Endodermal cell (in vitro differentiated cells): Measurements from ENCODE around the gene KARS1. TPM values are rescaled to one million over a fixed set of nuclear protein-coding genes. Genes with fewer than 3 reads are reported as not detected.

Source experiments
- DNase-seq: peaks from one replicate; pipeline ENCODE4 v3.0.0-alpha.2; 2017
- H3K27ac ChIP-seq: 2 replicates; pipeline ENCODE4 v1.5.1; 2013; ENCODE audit warnings: mild to moderate bottlenecking, low read depth, low read length, moderate library complexity
- H3K27me3 ChIP-seq: 2 replicates; pipeline ENCODE4 v1.6.1; 2013; ENCODE audit warnings: mild to moderate bottlenecking, low read length, moderate library complexity; ENCODE audit not compliant: insufficient read depth, control insufficient read depth, poor library complexity, severe bottlenecking
- H3K36me3 ChIP-seq: 2 replicates; pipeline ENCODE4 v1.7.0; 2013; ENCODE audit warnings: mild to moderate bottlenecking, low read length, moderate library complexity; ENCODE audit not compliant: control insufficient read depth, insufficient read depth
- H3K4me1 ChIP-seq: one replicate; pipeline ENCODE4 v1.7.0; 2013; ENCODE audit warnings: low read length; ENCODE audit not compliant: control insufficient read depth, insufficient read depth
- H3K4me3 ChIP-seq: 2 replicates; pipeline ENCODE4 v1.5.1; 2013; ENCODE audit warnings: mild to moderate bottlenecking, low read length, moderate library complexity
- H3K9ac ChIP-seq: 2 replicates; pipeline ENCODE4 v1.6.1; 2013; ENCODE audit warnings: mild to moderate bottlenecking, low read length, moderate library complexity; ENCODE audit not compliant: poor library complexity, severe bottlenecking; ENCODE audit errors: extremely low read depth
- H3K9me3 ChIP-seq: 2 replicates; pipeline ENCODE4 v1.6.1; 2013; ENCODE audit warnings: mild to moderate bottlenecking, low read length, moderate library complexity; ENCODE audit not compliant: control insufficient read depth
- H3K27ac Mint-ChIP-seq: 2 replicates; pipeline ENCODE4 v1.8.0; 2020; ENCODE audit warnings: mixed read lengths
- H3K27me3 Mint-ChIP-seq: 2 replicates; pipeline ENCODE4 v1.8.0; 2021; ENCODE audit warnings: mild to moderate bottlenecking, mixed read lengths; ENCODE audit not compliant: insufficient read depth
- H3K36me3 Mint-ChIP-seq: 2 replicates; pipeline ENCODE4 v1.8.0; 2020; ENCODE audit warnings: low read depth, mixed read lengths
- H3K4me1 Mint-ChIP-seq: 2 replicates; pipeline ENCODE4 v1.8.0; 2020; ENCODE audit warnings: mixed read lengths
- H3K4me3 Mint-ChIP-seq: 2 replicates; pipeline ENCODE4 v1.8.0; 2020; ENCODE audit warnings: mild to moderate bottlenecking, moderate library complexity, mixed read lengths
- H3K9me3 Mint-ChIP-seq: 2 replicates; pipeline ENCODE4 v1.8.0; 2020; ENCODE audit warnings: mild to moderate bottlenecking, mixed read lengths
- WGBS, 2 experiments: methylation state at CpG; one replicate each; pipeline versions ENCODE4 v1.1.5 to v1.1.7; 2013; ENCODE audit warnings: missing lambda C conversion rate in 2 of 2, mixed read lengths in 1 of 2; ENCODE audit not compliant: insufficient coverage in 1 of 2, insufficient read length in 1 of 2; 5-methylcytosine and 5-hydroxymethylcytosine counted together
- total RNA-seq, 2 donors: library from RNA; stranded (reverse); fragmentation: NEBNext Ultra II Directional in 1 of 2; extraction: Animal tissue kit (Norgen Biotek cat#: 25700) in 1 of 2; gene quantifications; 2 replicates in 1 of 2; 3 replicates in 1 of 2; pipeline ENCODE4 v1.2.1, GENCODE V29; 2021
- TF ChIP-seq, protein P1 (sequence below): fragments of 200-600 bp; sonication (generic); conservative IDR thresholded peaks from 2 replicates; pipeline ENCODE4 v1.5.0; 2021; ENCODE audit warnings: antibody characterized with exemption, mild to moderate bottlenecking

KARS1 gene
- total RNA-seq, 2 donors from 2014 or later, result 141 to 168 TPM

DNA sequence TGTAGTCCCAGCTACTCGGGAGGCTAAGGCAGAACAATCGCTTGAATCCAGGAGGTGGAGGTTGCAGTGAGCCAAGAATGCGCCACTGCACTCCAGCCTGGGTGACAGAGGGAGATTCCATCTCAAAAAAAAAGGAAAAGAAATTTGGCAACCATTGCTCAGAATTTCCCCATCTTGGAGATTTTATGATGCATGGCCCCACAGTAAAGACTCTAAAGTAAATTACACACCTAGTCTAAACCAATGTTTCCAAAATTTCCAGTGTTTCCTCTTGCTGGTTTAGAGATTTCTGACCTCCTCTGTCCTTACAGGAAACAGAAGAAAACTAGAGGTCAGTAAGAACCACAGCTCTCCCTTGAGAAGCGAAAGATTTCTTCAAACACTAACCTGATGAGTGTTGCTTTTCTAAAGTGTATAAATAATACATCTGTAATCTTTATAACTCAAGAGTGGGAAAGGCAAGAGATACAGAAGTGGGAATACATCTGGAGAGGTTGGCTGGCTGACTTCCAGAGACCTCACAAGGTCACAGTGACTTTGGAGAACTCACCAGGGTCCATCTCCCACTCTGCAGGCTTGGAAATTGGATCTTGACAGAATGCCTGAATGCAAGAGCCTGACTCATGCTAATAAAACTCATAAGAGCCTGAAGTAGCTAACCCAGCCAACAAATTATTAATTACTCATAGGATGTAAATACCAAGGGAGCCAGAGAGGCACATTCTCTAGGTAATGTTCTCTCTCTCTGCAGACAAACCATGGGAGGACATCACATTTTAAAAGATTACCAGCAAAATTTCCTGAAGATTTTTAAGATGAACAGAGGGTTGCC, 33.2 kb downstream of the KARS1 start:
- Histone ChIP-seq H3K36me3 (peaks cover 74% of the 10 kb centered on the region), H3K4me1 (no peaks in the 10 kb centered on the region), H3K9me3 (no peaks in the 10 kb centered on the region), H3K4me3 (no peak overlapping the region), H3K27me3 (no peaks in the 10 kb centered on the region), H3K27ac (no peak overlapping the region), H3K9ac (no peak overlapping the region)
- no peak for DNase-seq
- no peaks in the 10 kb centered on the region for H3K4me1 Mint-ChIP-seq
- H3K9me3 Mint-ChIP-seq, result no peaks in the 10 kb centered on the region
- no peak overlapping the region for H3K4me3 Mint-ChIP-seq
- TF ChIP-seq, protein P1, sequence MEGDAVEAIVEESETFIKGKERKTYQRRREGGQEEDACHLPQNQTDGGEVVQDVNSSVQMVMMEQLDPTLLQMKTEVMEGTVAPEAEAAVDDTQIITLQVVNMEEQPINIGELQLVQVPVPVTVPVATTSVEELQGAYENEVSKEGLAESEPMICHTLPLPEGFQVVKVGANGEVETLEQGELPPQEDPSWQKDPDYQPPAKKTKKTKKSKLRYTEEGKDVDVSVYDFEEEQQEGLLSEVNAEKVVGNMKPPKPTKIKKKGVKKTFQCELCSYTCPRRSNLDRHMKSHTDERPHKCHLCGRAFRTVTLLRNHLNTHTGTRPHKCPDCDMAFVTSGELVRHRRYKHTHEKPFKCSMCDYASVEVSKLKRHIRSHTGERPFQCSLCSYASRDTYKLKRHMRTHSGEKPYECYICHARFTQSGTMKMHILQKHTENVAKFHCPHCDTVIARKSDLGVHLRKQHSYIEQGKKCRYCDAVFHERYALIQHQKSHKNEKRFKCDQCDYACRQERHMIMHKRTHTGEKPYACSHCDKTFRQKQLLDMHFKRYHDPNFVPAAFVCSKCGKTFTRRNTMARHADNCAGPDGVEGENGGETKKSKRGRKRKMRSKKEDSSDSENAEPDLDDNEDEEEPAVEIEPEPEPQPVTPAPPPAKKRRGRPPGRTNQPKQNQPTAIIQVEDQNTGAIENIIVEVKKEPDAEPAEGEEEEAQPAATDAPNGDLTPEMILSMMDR, result no peak
- no peak overlapping the region for H3K27ac Mint-ChIP-seq
- H3K27me3 Mint-ChIP-seq, result no peaks in the 10 kb centered on the region
- H3K36me3 Mint-ChIP-seq, result peaks cover 72% of the 10 kb centered on the region
- 91 to 95% methylated on average over 3 of the region's 4 CpGs for WGBS, 2 experiments

DNA sequence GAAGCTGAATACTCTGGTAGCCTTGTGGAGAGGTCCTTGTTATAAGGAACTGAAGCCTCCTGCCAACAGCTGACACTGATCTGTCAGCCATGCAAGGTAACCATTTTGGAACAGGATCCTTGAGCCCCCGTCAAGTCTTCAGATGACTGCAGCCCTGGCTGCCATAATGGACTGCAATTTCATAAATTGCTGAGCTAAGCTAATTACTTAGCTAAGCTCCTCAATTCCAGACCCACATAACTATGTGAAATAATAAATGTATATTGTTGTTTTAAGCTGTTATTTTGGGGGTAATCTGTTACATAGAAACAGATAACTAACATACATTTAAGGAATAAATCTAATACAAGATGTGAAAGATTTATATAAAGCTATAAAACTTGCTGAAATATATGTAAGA, 41.0 kb downstream of the KARS1 start:
- WGBS, 2 experiments, result 94 to 100% methylated on average over 1 of the region's 1 CpG
- H3K36me3 ChIP-seq, result peaks cover 74% of the 10 kb centered on the region
- no peak overlapping the region for H3K4me3 ChIP-seq
- no peak overlapping the region for H3K27ac ChIP-seq
- H3K27ac Mint-ChIP-seq, result no peak overlapping the region
- peaks cover 68% of the 10 kb centered on the region for H3K36me3 Mint-ChIP-seq
- H3K4me1 Mint-ChIP-seq, result no peaks in the 10 kb centered on the region
- H3K27me3 ChIP-seq, result no peaks in the 10 kb centered on the region
- peaks cover 15% of the 10 kb centered on the region for H3K9me3 Mint-ChIP-seq
- no peak overlapping the region for H3K9ac ChIP-seq
- no peaks in the 10 kb centered on the region for H3K4me1 ChIP-seq
- no peak for DNase-seq
- no peak overlapping the region for H3K4me3 Mint-ChIP-seq
- TF ChIP-seq, protein P1, result no peak
- H3K27me3 Mint-ChIP-seq, result no peaks in the 10 kb centered on the region
- peaks cover 24% of the 10 kb centered on the region for H3K9me3 ChIP-seq

DNA sequence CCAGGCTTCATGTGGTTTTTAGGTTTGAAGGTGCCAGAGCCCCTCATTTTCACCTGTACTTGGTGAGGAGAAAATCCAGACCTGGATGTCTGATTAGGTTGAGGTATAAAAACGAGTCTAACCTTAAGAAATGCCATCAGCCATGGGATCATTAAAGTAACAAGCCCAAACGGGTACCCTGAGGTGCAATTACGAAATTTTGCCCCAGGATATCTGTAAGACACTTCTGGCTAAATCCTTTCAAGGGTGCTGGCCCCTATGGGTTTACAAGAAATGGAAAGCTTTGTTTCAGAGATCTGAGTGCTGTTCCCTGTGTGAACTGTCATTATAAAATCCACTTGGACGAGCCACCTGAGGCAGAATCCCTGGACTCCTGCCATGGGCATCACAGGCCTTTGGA, 44.2 kb downstream of the KARS1 start:
- H3K27me3 ChIP-seq, result no peaks in the 10 kb centered on the region
- Mint-ChIP-seq H3K4me1 (no peaks in the 10 kb centered on the region), H3K36me3 (peaks cover 78% of the 10 kb centered on the region), H3K9me3 (peaks cover 15% of the 10 kb centered on the region), H3K27ac (no peak overlapping the region), H3K4me3 (no peak overlapping the region), H3K27me3 (no peaks in the 10 kb centered on the region)
- no peak for DNase-seq
- 92 to 94% methylated on average over 4 of the region's 4 CpGs for WGBS, 2 experiments
- H3K9me3 ChIP-seq, result peaks cover 24% of the 10 kb centered on the region
- H3K4me1 ChIP-seq, result no peaks in the 10 kb centered on the region
- H3K36me3 ChIP-seq, result peaks cover 70% of the 10 kb centered on the region
- no peak overlapping the region for H3K4me3 ChIP-seq
- TF ChIP-seq, protein P1, result no peak
- no peak overlapping the region for H3K27ac ChIP-seq
- H3K9ac ChIP-seq, result no peak overlapping the region
